ENCODE results near the gene RNF213. TPM values are rescaled to one million over a fixed set of nuclear protein-coding genes. Genes with fewer than 3 reads are reported as not detected.

The RNF213 gene
- polyA plus RNA-seq, 1 of the 3 experiments (the other 2 are of a cell fraction) = 57.5 TPM

- DNase-seq = no peak
- no peaks in the 10 kb centered on the region; a peak in 1 of 4 replicates for H3K4me1 ChIP-seq (ENCODE audit: control insufficient read depth in 1 of 2, insufficient read depth in 2 of 2, low read depth in 1 of 2, low read length in 1 of 2)
- 93% methylated on average over 10 of the region's 10 CpGs for WGBS (ENCODE audit: low lambda C conversion rate)
- H4K20me1 ChIP-seq (ENCODE audit: insufficient read depth) = peaks cover 4% of the 10 kb centered on the region; the same call in 1 of the 2 replicates
- CTCF ChIA-PET = interaction anchor here (0.9 to 1.6 kb wide), 4 partner anchors 14 to 188 kb away, joined by 3 to 9 read pairs (median 6); partner anchors contain the start of gene GAA
- POLR2A ChIA-PET = no interaction called here
- H3K9me2 ChIP-seq = no peaks in the 10 kb centered on the region
- no peaks in the 10 kb centered on the region for H3F3A ChIP-seq (replicated peaks; ENCODE audit: insufficient read depth)
- TF ChIP-seq YY1 (IDR thresholded peaks at IDR 0.05; ENCODE audit: low read depth) (no peak), PBX3 (IDR thresholded peaks at IDR 0.05) (no peak), TAF1 (IDR thresholded peaks at IDR 0.05; ENCODE audit: borderline replicate concordance, low read depth, low read length) (no peak), IRF3 (IDR thresholded peaks at IDR 0.05; ENCODE audit: low read depth, low read length) (no peak), FOXJ3 (CRISPR knock-in tag; IDR thresholded peaks at IDR 0.05) (no peak), EP300 (IDR thresholded peaks at IDR 0.05; ENCODE audit: borderline replicate concordance in 1 of 2, low read depth in 1 of 2, low read length in 1 of 2) (no peak), CHD2 (IDR thresholded peaks at IDR 0.05; ENCODE audit: low read length, partially characterized antibody) (no peak), NFIC (IDR thresholded peaks at IDR 0.05; ENCODE audit: borderline replicate concordance) (no peak), MXI1 (IDR thresholded peaks at IDR 0.05; ENCODE audit: low read depth, low read length) (no peak), USF1 (IDR thresholded peaks at IDR 0.05; ENCODE audit: borderline replicate concordance, low read depth) (no peak), USF2 (IDR thresholded peaks at IDR 0.05; ENCODE audit: borderline replicate concordance, low read depth, low read length) (no peak), RAD21 (IDR thresholded peaks at IDR 0.05; ENCODE audit: low read length) (no peak), RFX5 (IDR thresholded peaks at IDR 0.05; ENCODE audit: low read length) (no peak), RXRA (IDR thresholded peaks at IDR 0.05; ENCODE audit: borderline replicate concordance, low read depth) (no peak), TCF12 (IDR thresholded peaks at IDR 0.05) (no peak), GABPA (IDR thresholded peaks at IDR 0.05; ENCODE audit: low read depth) (no peak), ELF1 (IDR thresholded peaks at IDR 0.05) (no peak), POLR2AphosphoS5 (IDR thresholded peaks at IDR 0.05; ENCODE audit: low read depth, low read length) (no peak; the same call in 1 of the 2 replicates)
- peaks cover 5% of the 10 kb centered on the region for H3K79me2 ChIP-seq (ENCODE audit: insufficient read depth)
- H3K27ac ChIP-seq (ENCODE audit: low read depth in 2 of 2, low read length in 1 of 2) = no peak overlapping the region
- H3K9me3 ChIP-seq = no peaks in the 10 kb centered on the region
- H3K4me3 ChIP-seq (ENCODE audit: low read depth in 2 of 2, low read length in 1 of 2) = no peak overlapping the region
- H3K9ac ChIP-seq = no peak overlapping the region
- peaks cover 16 to 37% of the 10 kb centered on the region in 2 experiments for H3K36me3 ChIP-seq (replicated peaks in 1 of 2; ENCODE audit: control insufficient read depth in 1 of 2, insufficient read depth in 2 of 2, low read length in 1 of 2)
- H2AFZ ChIP-seq (ENCODE audit: low read depth) = no peak overlapping the region
- no peak overlapping the region for H3K4me2 ChIP-seq
- H3K27me3 ChIP-seq (ENCODE audit: insufficient read depth) = no peaks in the 10 kb centered on the region
Observed at GRCh38 chr17:80270104-80270503, 9.5 kb downstream of the RNF213 start.

Measured in SK-N-SH (cell line).